ENCODE data around the gene DMP1. TPM values are rescaled to one million over a fixed set of nuclear protein-coding genes. Genes with fewer than 3 reads are reported as not detected.

DMP1 gene
- total and polyA plus RNA-seq, 3 donors from 2014 or later = 0.37 to 1.5 (median 0.91) TPM

Other genes with a start within 250 kb of the DMP1 start
- gene NUDT9, start 227.7 kb upstream of the DMP1 start, total RNA-seq = 10 to 100 TPM; 28.4 to 38.0 TPM
- gene NUDT9, start 227.7 kb upstream of the DMP1 start, polyA plus RNA-seq (ENCODE audit: insufficient read depth, low read depth, low replicate concordance) = 45.0 TPM
- 100 to 1,000 TPM; 110 to 138 TPM for gene SPARCL1, start 120.9 kb upstream of the DMP1 start, total RNA-seq
- 124 TPM for gene SPARCL1, start 120.9 kb upstream of the DMP1 start, polyA plus RNA-seq (ENCODE audit: insufficient read depth, low read depth, low replicate concordance)
- not detected for gene DSPP, start 41.8 kb upstream of the DMP1 start, total RNA-seq
- gene DSPP, start 41.8 kb upstream of the DMP1 start, polyA plus RNA-seq (ENCODE audit: insufficient read depth, low read depth, low replicate concordance) = not detected
- gene IBSP, start 149.3 kb downstream of the DMP1 start, total RNA-seq = not detected
- not detected for gene IBSP, start 149.3 kb downstream of the DMP1 start, polyA plus RNA-seq (ENCODE audit: insufficient read depth, low read depth, low replicate concordance)
- not detected for gene MEPE, start 182.7 kb downstream of the DMP1 start, total RNA-seq
- gene MEPE, start 182.7 kb downstream of the DMP1 start, polyA plus RNA-seq (ENCODE audit: insufficient read depth, low read depth, low replicate concordance) = not detected

All from testis (tissue), 3 donors.